DLD1 (cell line): ENCODE measurements around the gene LCE3A.
"Not testable (repeated sequence)": the region's sequence is repeated elsewhere in the genome, so short reads cannot be mapped to it uniquely, and the experiment has no call there.

Experiments
- in situ Hi-C: cut with HindIII; loops from 2 replicates; pipeline ENCODE4 v1.10.0; 2017; ENCODE audit warnings: low sequenced_read_pairs

The LCE3A gene, protein sequence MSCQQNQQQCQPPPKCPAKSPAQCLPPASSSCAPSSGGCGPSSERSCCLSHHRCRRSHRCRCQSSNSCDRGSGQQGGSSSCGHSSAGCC

DNA sequence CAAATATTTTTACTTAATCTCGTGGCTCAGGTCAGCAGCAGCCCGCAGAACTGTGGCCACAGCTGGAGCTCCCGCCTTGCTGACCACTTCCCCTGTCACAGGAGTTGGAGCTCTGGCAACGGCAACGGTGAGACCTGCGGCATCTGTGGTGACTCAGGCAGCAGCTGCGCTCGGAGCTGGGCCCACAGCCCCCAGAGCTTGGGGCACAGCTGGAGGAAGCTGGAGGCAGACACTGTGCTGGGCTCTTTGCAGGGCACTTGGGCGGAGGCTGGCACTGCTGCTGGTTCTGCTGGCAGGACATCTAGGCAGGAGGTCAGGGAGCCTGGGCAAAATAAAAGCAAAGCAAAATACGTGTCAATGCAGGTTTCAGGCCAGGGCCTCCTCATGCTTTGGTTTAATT, at the start of gene LCE3A:
Gene LCE3A (minus strand): TSS at position 301 of the 400 bp plus-strand sequence. CDS start 0 bp downstream, at position 301.
- in situ Hi-C loops: no loop called here

DNA sequence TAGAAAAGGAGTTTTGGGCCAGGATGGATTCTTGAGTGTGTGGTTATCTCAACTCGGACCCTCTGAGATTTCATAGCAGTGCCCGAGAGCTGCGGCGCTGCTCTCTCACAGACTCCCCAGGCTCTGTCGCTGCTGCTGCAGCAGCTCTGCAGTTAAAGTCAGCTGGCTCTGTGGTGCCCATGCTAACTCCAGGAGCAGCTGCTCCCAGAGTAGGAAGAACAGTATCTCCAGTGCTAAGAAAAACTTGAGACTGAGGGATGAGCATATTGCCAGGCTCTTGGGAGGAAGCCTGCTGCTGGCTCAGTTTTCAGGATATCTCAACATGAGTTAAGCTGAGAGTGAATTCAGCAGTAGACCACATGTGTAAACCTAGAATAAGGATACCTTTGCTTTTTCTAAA, 44.7 kb upstream of the LCE3A start:
- in situ Hi-C loops: no loop called here

DNA sequence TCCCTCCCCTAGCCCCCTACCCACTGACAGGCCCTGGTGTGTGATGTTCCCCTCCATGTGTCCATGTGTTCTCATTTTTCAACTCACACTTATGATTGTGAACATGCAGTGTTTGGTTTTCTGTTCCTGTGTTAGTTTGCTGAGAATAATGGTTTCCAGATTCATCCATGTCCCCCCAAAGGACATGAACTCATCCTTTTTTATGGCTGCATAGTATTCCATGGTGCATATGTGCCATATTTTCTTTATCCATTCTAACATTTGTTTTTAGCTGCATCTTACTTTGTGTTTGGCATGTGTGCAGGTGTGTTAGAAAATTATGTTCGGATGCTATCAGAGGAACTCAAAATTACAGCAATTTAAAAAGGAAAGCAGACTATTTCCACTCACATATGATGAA, 43.3 kb upstream of the LCE3A start:
- in situ Hi-C loops: not testable (repeated sequence)

DNA sequence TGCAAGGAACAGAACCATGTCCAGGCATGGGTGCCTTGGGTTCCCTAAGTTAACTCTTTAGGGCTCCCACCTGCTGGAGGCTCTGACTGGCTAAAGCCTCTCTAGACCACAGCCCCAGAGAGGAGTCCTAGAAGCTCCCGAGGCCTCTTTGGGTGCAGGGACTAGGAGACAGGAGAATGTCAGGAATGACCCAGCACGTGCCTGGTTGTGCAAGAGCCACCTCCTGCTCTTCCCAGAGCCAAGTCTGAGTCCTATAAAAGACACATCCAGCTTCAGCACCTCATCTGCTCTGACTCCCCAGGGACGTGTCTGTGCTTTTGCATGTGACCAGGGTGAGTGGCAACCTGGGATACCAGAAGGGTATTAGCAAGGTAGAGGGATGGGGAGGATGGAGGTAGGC, 40.2 kb upstream of the LCE3A start, which contains the start of gene LCE2D:
Gene LCE2D (plus strand): TSS at position 283 of the 400 bp plus-strand sequence. CDS start 726 bp downstream, outside the sequence.
- in situ Hi-C loops: no loop called here

DNA sequence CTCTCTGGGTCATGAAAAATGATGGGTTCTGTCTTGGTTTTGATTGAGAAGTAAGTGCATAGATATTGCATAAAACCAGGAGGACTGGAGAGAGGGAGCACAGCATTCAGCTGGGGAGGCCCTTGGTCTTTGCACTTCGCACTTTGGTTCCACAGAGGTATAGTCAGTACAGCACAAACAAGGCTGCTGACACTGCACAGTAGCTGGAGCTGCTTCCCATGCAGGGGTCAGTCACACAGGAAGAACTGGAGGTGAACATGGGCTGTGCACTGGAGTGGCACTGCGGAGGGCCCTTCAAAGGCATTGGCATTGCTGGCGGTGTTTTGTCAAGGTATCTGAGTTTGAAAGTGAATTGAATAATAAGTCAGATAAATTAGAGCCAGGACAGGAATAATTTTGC, 35.7 kb upstream of the LCE3A start:
- in situ Hi-C loops: no loop called here

DNA sequence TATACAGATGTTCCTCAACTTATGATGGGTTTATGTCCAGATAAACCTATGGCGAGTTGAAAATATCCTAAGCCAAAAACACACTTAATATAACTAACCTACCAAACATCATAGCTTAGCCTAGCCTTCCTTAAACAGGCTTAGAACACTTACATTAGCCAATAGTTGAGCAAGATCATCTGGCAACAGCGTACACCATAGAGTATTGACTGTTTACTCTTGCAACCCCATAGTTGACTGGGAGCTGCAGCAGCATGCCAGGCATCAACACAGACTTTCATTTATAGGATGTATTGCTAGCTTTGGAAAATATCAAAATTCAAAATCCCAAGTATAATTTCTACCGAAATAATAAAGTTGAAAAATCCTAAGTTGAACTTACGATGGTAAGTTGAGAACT, 34.8 kb upstream of the LCE3A start:
- in situ Hi-C loops: no loop called here

DNA sequence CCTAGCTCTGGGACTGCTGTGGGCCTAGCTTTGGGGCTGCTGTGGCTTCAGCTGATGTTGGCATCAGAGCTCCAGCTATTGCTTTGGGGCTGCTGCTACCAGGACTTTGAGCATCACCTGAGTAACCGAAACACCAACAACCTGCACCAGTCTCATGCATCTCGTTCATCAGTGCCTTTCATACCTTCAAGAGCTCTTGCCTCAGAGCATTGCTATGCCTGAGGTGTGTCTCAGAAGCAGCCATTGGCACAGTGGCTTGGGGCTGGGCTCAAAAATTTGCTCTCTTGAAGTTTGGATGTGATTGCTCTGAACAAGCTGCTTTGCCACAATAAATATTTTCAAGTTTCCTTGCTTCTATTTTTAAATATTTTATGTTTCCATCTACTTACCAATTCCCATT, 33.6 kb upstream of the LCE3A start:
- in situ Hi-C loops: no loop called here

DNA sequence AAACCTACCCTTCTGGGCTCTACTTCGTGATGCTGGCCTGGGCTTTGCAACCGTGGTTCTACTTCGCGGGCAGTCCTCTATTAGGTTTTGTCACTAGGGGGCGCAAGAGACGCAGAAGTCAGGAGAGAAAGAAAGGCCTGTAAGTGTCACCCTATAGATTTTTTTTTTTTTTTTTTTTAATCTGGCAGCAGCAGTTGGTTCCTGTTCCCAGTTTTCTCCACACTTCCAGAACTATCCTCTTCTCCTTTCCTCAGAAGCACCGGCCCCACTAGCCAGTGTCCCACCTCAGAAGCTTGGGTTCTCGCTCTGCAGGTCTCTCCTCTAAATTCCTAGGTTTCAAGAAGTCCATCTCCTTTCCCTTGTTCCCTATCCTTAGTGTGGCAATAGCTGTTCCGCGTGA, 31.2 kb upstream of the LCE3A start:
- in situ Hi-C loops: no loop called here

DNA sequence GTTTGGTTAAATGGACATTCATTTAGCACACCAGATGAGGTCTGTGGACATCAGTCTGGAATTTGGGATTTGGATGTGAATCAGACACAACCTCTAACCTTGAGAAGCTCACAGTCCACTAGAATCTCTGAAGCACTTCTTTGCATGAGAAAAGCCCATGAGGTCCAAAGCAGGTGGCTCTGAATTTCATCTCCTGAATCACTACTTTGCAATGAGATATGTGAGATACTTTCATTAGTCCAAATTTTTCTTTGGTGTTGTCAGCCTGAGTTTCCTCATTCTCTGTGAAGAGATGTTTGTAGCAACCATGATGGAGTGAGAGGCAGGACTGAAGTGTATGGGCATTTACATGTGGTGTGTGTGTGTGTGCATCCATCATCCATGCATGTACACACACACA, 23.8 kb upstream of the LCE3A start:
- in situ Hi-C loops: no loop called here

DNA sequence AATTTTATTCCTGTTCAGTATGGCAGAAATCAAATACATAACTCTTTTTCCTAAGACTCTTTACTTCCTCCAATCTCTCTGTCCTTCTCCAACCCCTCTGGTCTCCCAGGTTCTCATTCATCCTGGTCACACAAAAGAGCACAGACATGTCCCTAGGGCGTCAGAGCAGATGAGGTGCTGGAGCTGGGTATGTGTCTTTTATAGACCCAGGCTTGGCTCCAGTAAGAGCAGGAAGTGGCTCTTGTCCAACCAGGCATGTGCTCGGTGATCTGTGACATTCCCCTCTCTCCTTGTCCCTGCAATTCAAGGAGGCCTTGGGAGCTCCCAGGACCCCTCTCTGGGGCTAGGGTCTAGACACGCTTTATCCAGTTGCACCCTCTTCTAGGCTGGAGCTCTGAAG, 22.2 kb upstream of the LCE3A start:
- in situ Hi-C loops: no loop called here

DNA sequence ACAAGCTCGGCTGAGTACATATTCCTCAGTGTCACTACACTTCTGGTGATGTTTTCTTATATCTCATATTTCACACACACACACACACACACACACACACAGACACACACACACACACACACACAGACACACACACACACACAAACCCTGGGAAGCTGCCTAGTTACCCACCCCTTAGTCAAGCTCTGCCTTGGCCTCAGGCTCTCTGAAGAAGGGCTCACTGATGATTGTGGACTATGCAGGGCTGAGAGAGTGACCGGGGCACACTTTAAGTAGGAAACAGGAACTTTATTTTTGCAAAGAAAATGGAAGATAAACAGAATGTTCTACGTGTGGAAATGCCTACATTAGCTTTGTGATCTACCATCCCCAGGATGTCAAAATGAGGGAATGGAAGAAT, 21.0 kb upstream of the LCE3A start:
- in situ Hi-C loops: no loop called here

DNA sequence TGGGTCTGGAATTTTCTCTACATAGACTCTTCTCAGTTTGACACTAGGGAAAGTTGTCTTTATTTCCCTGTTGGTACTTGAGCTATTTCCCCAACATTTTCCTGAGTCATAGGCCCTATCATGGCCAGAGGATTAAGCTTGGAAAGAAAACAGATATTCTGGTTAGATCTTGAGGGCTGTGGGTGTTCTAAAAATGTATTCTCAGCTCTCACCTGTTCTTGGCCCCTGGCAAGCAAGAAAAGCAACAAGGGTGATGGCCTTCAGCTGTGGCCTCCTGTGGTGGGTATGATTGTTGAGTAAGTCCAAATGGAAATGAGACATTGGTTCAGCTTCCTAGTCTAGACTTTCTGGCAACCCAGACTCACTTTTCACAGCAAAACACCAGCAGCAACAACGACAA, 17.4 kb upstream of the LCE3A start:
- in situ Hi-C loops: no loop called here

DNA sequence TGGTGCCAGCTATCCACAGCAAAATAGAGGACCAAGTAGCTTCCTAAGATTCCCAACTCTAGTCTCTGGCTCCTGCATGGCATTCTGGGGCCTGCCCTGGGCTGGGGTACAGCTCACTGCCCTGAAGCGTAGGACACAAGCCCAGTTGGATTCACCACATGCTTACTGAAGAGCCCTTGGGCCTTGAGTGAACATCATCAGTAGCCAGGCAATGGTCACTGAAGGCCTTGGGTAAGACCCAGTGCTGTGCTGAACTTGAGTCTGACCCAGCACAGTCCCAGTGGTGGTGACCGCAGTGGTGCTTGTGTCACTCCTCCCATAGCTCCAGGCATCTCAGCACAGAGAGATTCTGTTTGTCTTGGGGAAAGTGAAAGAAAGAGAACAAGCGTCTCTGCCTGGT, 7.7 kb upstream of the LCE3A start:
- in situ Hi-C loops: no loop called here

DNA sequence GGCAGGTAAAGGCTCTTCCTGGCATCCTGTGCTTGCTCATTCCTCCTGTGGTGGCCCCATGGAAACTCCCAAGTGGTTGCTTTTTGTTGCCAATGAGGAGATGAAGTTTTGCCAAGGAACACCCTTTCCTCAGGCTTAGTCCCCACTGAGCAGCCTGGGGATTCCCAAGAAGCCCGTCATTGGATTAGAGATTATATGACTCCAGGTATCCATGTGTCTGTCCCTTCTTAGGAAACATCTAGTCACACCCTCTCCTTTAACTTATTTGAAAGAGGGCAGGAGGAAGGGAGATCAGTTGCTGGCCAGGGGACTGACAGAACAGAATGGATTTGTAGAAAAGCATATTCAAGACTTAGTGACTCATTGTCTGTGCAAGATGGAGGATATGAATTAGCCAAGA, 3.8 kb upstream of the LCE3A start:
- in situ Hi-C loops: no loop called here

DNA sequence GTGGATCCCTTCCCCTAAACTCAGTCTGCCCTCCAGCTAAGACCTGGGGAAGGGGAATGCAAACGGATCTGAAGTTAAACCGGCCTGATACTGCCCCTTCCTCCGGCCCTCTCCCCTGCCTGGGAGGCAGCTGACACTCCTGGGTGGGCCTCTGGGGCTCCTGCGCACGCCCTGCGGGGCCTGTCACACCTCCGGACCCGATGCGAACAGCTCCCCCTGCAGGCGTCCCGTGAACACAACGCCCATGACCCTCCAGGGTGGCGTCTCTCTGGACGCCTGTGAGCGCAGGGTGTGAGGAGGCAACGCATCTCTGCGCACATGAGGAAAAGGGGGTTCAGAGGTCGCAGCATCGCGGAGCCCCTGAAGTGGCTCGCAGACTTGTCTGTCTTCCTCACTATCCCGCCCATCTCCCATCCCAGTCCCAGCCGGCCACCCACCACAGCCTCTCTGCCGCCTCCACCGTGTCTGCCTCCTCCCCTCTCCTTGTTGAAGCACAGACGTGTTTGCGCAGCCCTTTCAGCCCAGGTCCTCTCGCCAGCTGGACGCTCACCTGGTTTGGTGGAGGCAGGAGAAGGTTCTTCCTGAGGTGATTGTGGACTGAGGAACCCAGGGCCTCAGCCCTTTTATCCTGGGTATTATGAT, 421 bp upstream of the LCE3A start:
- in situ Hi-C loops: no loop called here

DNA sequence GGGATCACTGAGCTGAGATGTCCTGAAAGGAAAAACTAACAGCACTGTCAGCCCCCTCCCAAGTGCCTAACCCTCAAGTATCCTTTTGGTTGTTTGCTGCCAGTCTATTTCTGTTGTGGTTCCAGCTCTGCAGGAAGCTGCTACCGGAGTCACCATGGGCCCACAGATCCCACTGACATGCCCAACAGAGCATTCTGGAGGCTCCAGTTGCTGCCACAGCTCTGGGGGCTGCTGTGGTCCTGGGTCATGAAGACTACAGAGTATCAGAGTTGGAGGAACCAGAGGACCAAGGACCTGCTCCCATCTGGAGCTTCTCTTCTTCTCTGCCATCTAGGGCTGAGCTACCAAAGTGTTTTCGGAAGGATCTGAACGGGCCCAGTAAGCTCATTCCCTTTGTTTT, 910 bp downstream of the LCE3A start:
- in situ Hi-C loops: no loop called here

DNA sequence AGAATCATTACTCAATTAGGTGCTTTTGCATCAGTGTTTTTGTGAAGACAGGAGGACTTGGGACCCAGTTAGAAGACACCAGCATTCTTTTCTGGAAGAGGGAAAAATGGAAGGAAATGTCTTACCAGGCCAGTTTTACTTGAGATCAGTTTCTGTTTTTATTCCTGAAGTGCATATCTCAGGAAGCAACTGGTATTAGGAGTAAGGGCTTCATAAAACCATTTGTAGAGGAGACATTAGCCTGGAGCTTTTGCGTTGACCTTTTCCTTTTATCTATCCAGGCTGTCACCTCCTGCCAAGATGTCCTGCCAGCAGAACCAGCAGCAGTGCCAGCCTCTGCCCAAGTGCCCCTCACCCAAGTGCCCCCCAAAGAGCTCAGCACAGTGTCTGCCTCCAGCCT, 9.4 kb downstream of the LCE3A start, which contains the start of gene LCE3B:
Gene LCE3B (plus strand): TSS at position 301 of the 400 bp plus-strand sequence. CDS start 0 bp downstream, at position 301.
- in situ Hi-C loops: no loop called here

DNA sequence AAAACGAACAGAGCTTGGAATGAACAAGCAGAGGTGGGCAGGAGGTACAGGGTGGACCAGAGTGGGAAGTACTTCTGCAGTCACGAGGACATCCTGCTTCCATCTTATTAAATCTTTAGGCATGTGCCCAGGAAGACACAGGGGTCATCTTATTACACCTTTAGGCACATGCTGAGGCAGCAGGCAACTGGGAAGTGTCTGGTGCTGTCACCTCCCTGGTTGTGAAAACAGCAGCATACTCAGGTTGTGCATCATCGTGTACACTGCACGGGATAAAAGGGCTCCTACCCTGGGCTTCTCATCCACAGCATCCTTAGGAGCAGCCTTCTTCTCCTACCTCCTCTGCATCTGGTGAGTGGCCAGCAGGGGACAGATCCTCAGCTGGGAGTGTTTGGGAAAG, 23.0 kb downstream of the LCE3A start, which contains the start of gene LCE3C:
Gene LCE3C (plus strand): TSS at position 301 of the 400 bp plus-strand sequence. CDS start 498 bp downstream, outside the sequence.
- in situ Hi-C loops: no loop called here

DNA sequence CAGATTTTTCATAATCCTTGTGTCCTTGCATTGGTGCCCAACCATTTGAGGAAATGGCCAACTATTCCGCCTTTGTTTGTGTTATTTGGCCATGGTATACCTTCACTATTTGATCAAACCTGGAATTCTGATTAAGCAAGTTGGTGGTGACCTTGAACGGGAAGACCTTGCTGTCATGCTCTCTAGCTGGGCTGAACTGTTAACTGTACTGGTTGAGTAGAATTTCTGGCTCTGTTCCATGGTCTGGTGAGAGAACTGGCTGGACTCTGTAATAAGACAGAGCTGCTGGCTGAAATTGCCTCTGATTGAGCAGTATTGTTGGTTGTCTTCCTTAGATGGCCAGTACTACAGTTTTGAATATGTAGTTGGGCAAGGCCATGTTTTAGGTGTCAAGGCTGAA, 25.9 kb downstream of the LCE3A start:
- in situ Hi-C loops: no loop called here

DNA sequence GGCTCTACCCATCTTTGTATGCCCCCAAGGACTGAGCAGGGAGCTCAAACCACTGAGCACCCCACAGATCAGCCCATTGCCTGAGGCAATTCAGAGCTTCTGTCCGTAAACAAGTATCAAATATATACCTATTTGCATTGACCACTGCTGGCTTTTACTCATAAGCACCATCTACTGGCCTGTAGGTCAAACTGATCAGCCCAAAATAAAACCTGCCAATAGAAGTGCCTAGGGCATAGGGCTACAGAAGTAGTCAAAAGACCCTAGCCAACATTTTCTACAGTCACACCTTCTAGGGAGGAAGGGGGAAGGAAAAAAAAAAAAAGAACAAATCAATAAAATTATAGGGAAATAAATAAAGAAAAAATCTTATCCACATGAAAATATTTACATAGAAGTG, 37.3 kb downstream of the LCE3A start:
- in situ Hi-C loops: no loop called here

DNA sequence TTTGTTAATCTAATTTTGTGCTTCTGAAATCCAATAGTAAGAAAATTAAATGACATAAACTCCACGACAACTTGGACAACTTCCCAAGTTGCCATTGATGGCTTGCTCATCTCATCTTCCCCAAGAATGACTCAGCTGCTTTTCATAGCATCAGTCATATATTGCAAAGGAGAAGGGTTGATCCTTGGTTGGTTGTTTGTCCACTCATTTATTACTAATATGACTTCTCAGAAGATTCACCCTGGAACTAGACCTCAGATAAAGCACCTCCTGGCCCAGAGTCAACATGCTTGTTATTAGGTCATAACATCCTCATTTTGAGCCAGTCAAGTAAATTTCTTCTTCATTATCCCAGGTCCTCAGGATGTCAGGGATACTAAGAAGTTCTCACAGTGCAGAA, 40.3 kb downstream of the LCE3A start:
- in situ Hi-C loops: no loop called here

DNA sequence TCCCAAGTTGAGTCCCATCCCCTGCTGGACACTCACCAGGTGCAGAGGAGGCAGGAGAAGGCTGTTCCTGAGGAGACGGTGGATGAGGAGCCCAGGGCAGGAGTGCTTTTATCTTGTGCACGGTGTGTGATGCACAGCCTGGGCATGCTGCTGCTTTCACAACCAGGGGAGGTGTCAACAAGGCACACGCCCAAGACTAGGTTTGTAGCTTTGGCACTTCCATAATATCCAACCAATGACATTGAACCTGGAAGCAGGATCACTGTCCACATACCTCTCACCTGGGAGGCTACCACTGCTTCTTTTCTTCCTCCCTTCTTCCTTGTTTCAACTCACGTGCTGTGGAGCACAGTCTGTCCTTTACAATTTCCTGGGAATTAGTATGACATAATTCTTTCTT, 42.5 kb downstream of the LCE3A start, which contains the start of gene LCE3D:
Gene LCE3D (minus strand): TSS at position 84 of the 400 bp plus-strand sequence. CDS start 580 bp downstream, outside the sequence.
- in situ Hi-C loops: no loop called here

DNA sequence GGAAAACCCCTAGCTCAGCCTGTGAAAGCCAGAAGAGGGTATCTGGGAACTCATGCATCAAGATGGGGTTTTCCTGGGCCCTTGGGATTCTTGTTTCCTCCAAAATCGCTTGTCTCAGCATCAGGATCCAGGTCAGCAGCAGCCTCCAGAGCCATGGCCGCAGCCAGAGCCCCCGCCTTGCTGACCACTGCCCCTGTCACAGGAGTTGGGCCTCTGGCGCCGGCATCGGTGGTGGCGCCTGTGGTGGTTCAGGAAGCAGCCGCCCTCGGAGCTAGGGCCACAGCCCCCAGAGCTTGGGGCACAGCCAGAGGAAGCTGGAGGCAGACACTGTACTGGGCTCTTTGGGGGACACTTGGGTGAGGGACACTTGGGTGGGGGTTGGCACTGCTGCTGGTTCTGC, 43.4 kb downstream of the LCE3A start:
- in situ Hi-C loops: not testable (repeated sequence)
